Caco-2 (cell line): ENCODE measurements around the gene LAMP5. TPM values are rescaled to one million over a fixed set of nuclear protein-coding genes. Genes with fewer than 3 reads are reported as not detected.

Experiments
- BruUV-seq: library from RNA; stranded (reverse); fragments of 400-500 nt; replicated peaks from 2 replicates; lab custom pipeline; 2021; lab: Mats Ljungman, UMichigan
- CTCF ChIA-PET: fragments of 300-600 bp; sonication (Branson Sonifier 250); formaldehyde crosslinking; loops from one replicate; lab custom pipeline; 2022; ENCODE audit warnings: antibody characterized with exemption; lab: Charles Lee
- POLR2A ChIA-PET: fragments of 300-600 bp; sonication (Branson Sonifier 250); formaldehyde crosslinking; loops from one replicate; lab custom pipeline; 2022; ENCODE audit warnings: antibody characterized with exemption; lab: Charles Lee
- DNase-seq, 2 experiments: peaks; one replicate each; pipeline versions ENCODE4 v3.0.0 to v3.0.0-alpha.2; 2020 to 2022
- H3K27me3 ChIP-seq: replicated peaks from 2 replicates; pipeline ENCODE4 v1.6.0; 2011; ENCODE audit warnings: low read length; ENCODE audit not compliant: control insufficient read depth, insufficient read depth
- H3K36me3 ChIP-seq: 2 replicates; pipeline ENCODE4 v1.5.1; 2011; ENCODE audit warnings: low read length; ENCODE audit not compliant: control insufficient read depth, insufficient read depth
- H3K4me1 ChIP-seq: fragments of 250-450 bp; sonication (Bioruptor Pico); 2 replicates; pipeline ENCODE4 v1.5.1; 2020; ENCODE audit warnings: mild to moderate bottlenecking
- H3K4me3 ChIP-seq: 2 replicates; pipeline ENCODE4 v1.5.1; 2011; ENCODE audit warnings: low read depth, mild to moderate bottlenecking, control low read depth, low read length
- H3K9me3 ChIP-seq: fragments of 250-450 bp; sonication (Bioruptor Pico); 2 replicates; pipeline ENCODE4 v1.5.1; 2020; ENCODE audit warnings: mild to moderate bottlenecking, moderate library complexity
- H3K27ac Mint-ChIP-seq: one replicate; pipeline ENCODE4 v1.8.0; 2022; ENCODE audit warnings: mixed read lengths; ENCODE audit not compliant: unreplicated experiment
- H3K27me3 Mint-ChIP-seq: one replicate; pipeline ENCODE4 v1.8.0; 2022; ENCODE audit warnings: mixed read lengths; ENCODE audit not compliant: insufficient read depth, unreplicated experiment
- H3K36me3 Mint-ChIP-seq: one replicate; pipeline ENCODE4 v1.8.0; 2022; ENCODE audit warnings: mild to moderate bottlenecking, mixed read lengths; ENCODE audit not compliant: insufficient read depth, unreplicated experiment
- H3K4me1 Mint-ChIP-seq: one replicate; pipeline ENCODE4 v1.8.0; 2022; ENCODE audit warnings: low read depth, mixed read lengths; ENCODE audit not compliant: unreplicated experiment
- H3K4me3 Mint-ChIP-seq: one replicate; pipeline ENCODE4 v1.8.0; 2022; ENCODE audit warnings: mild to moderate bottlenecking, moderate library complexity, mixed read lengths; ENCODE audit not compliant: unreplicated experiment
- H3K9me3 Mint-ChIP-seq: one replicate; pipeline ENCODE4 v1.8.0; 2022; ENCODE audit warnings: mixed read lengths; ENCODE audit not compliant: unreplicated experiment
- intact Hi-C: fragments of 100-400 bp; cut with micrococcal nuclease; formaldehyde crosslinking; loops from one replicate; pipeline ENCODE4 v1.10.0; 2022; ENCODE audit not compliant: unreplicated experiment
- total RNA-seq: library from RNA; stranded (reverse); gene quantifications from 2 replicates; pipeline ENCODE4 v1.2.3, GENCODE V29; 2022
- TF ChIP-seq, protein P1 (sequence below), 2 experiments: fragments of 200-600 bp in 1 of 2; IDR thresholded peaks; 1 replicate in 1 of 2; 2 replicates in 1 of 2; pipeline versions ENCODE4 v1.5.1 to v1.8.0; 2011 to 2022; ENCODE audit warnings: antibody characterized with exemption in 1 of 2, control low read depth in 1 of 2, inconsistent platforms in 1 of 2, low read depth in 1 of 2, low read length in 1 of 2, mild to moderate bottlenecking in 1 of 2, moderate library complexity in 1 of 2; ENCODE audit not compliant: insufficient read depth in 1 of 2, severe bottlenecking in 1 of 2, unreplicated experiment in 1 of 2

Gene LAMP5
- total RNA-seq, 1 experiment from 2014 or later = not detected

DNA sequence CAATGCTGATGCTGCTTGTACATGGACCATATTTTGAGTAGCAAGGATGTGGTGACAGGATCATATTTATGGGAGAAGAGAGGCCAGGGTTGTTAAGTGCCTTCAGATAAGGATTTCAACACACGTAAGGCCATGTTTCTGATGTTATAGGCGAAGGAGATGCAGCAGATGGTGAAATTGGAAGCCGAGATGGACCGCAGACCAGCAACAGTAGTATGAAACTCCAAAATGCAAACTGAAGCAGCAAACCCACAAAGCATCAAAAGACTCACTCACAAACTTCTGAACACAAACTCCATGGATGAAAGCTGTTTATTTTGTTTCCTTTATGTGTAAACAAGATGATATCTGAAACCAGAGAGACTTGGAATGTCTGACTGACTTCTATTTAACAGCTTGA is 35.6 kb upstream of the LAMP5 start:
- Histone ChIP-seq H3K4me1 (no peaks in the 10 kb centered on the region), H3K4me3 (no peak overlapping the region), H3K9me3 (no peaks in the 10 kb centered on the region), H3K36me3 (no peaks in the 10 kb centered on the region), H3K27me3 (no peaks in the 10 kb centered on the region)
- no peaks in the 10 kb centered on the region for H3K9me3 Mint-ChIP-seq
- CTCF ChIA-PET = no interaction called here
- TF ChIP-seq, protein P1, sequence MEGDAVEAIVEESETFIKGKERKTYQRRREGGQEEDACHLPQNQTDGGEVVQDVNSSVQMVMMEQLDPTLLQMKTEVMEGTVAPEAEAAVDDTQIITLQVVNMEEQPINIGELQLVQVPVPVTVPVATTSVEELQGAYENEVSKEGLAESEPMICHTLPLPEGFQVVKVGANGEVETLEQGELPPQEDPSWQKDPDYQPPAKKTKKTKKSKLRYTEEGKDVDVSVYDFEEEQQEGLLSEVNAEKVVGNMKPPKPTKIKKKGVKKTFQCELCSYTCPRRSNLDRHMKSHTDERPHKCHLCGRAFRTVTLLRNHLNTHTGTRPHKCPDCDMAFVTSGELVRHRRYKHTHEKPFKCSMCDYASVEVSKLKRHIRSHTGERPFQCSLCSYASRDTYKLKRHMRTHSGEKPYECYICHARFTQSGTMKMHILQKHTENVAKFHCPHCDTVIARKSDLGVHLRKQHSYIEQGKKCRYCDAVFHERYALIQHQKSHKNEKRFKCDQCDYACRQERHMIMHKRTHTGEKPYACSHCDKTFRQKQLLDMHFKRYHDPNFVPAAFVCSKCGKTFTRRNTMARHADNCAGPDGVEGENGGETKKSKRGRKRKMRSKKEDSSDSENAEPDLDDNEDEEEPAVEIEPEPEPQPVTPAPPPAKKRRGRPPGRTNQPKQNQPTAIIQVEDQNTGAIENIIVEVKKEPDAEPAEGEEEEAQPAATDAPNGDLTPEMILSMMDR (IDR thresholded peaks at IDR 0.05; ENCODE audit: insufficient read depth in 1 of 2, low read depth in 1 of 2, low read length in 1 of 2, severe bottlenecking in 1 of 2, unreplicated experiment in 1 of 2) = no peak
- H3K4me1 Mint-ChIP-seq = no peaks in the 10 kb centered on the region
- no peak overlapping the region for H3K27ac Mint-ChIP-seq
- POLR2A ChIA-PET = no interaction called here
- H3K36me3 Mint-ChIP-seq = no peaks in the 10 kb centered on the region
- H3K4me3 Mint-ChIP-seq = no peak overlapping the region
- no TSS peak for BruUV-seq
- DNase-seq = no peak
- intact Hi-C loops = no loop called here
- peaks cover 4% of the 10 kb centered on the region for H3K27me3 Mint-ChIP-seq

DNA sequence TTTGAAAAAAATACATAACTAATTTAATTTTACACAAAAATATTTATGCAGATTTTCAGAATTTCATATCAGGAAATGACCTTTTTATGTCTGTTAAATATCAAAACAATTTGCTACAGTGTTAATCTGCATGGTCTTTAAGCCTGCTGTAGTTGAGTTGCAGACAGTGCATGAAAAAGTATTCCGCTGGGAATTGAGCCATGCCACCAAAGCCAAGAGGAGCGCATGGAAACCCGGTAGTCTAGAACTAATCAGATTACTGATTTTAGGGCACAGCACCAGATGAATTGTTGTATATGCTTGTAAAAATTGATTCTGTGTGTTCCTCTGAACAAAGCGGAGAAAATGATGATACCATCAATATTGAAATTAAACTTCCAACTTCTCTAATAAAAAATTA is 34.3 kb upstream of the LAMP5 start:
- H3K27me3 Mint-ChIP-seq = peaks cover 4% of the 10 kb centered on the region
- H3K4me3 Mint-ChIP-seq = no peak overlapping the region
- H3K36me3 ChIP-seq = no peaks in the 10 kb centered on the region
- H3K9me3 ChIP-seq = no peaks in the 10 kb centered on the region
- no peak overlapping the region for H3K27ac Mint-ChIP-seq
- no peaks in the 10 kb centered on the region for H3K36me3 Mint-ChIP-seq
- CTCF ChIA-PET = no interaction called here
- H3K4me1 Mint-ChIP-seq = no peaks in the 10 kb centered on the region
- intact Hi-C loops = no loop called here
- no peaks in the 10 kb centered on the region for H3K27me3 ChIP-seq
- BruUV-seq = no TSS peak
- H3K4me3 ChIP-seq = no peak overlapping the region
- DNase-seq = no peak
- no peaks in the 10 kb centered on the region for H3K4me1 ChIP-seq
- POLR2A ChIA-PET = no interaction called here
- TF ChIP-seq, protein P1 (IDR thresholded peaks at IDR 0.05; ENCODE audit: insufficient read depth in 1 of 2, low read depth in 1 of 2, low read length in 1 of 2, severe bottlenecking in 1 of 2, unreplicated experiment in 1 of 2) = no peak
- no peaks in the 10 kb centered on the region for H3K9me3 Mint-ChIP-seq

DNA sequence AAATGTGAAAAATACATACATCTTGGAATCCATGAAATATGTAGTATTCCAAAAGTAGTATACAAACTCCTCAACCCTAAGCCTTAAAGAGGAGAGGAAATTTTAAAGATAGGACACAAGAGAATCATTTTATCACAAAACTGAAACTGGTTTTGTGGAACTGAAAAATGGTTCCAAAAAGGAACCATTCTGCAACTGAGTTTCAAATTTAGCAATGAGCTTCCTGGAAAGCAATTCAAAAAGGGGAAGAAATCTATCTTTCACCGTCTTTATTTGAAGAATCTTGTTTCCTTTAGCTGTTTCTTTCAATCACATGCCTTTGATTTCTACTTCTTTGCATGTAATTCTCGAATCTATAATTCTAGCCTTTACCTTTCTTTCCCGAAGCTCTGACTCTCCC is 32.2 kb upstream of the LAMP5 start:
- Mint-ChIP-seq H3K27ac (no peak overlapping the region), H3K9me3 (no peaks in the 10 kb centered on the region), H3K4me3 (no peak overlapping the region), H3K4me1 (no peaks in the 10 kb centered on the region), H3K27me3 (peaks cover 6% of the 10 kb centered on the region), H3K36me3 (no peaks in the 10 kb centered on the region)
- no peaks in the 10 kb centered on the region for H3K9me3 ChIP-seq
- H3K27me3 ChIP-seq = no peaks in the 10 kb centered on the region
- no peaks in the 10 kb centered on the region for H3K36me3 ChIP-seq
- no peaks in the 10 kb centered on the region for H3K4me1 ChIP-seq
- CTCF ChIA-PET = no interaction called here
- no TSS peak for BruUV-seq
- intact Hi-C loops = no loop called here
- TF ChIP-seq, protein P1 (IDR thresholded peaks at IDR 0.05; ENCODE audit: insufficient read depth in 1 of 2, low read depth in 1 of 2, low read length in 1 of 2, severe bottlenecking in 1 of 2, unreplicated experiment in 1 of 2) = no peak
- POLR2A ChIA-PET = no interaction called here
- DNase-seq = no peak
- H3K4me3 ChIP-seq = no peak overlapping the region
